Endothelial cell of umbilical vein (primary cell): Measurements from ENCODE around the gene SLC9A2. TPM values are rescaled to one million over a fixed set of nuclear protein-coding genes. Genes with fewer than 3 reads are reported as not detected.

Source experiments
- BruUV-seq: library from RNA; stranded (reverse); fragments of 400-500 nt; replicated peaks from 2 replicates; lab custom pipeline; 2021; lab: Mats Ljungman, UMichigan
- CTCF ChIA-PET: fragments of 300-600, 350-600 bp; sonication (Branson Sonifier 250); formaldehyde crosslinking; loops from one replicate; lab custom pipeline; 2021; ENCODE audit warnings: antibody characterized with exemption, inconsistent platforms; lab: Charles Lee
- POLR2A ChIA-PET: fragments of 300-600, 350-600 bp; sonication (Branson Sonifier 250); formaldehyde crosslinking; loops from one replicate; lab custom pipeline; 2021; ENCODE audit warnings: antibody characterized with exemption, inconsistent platforms; lab: Charles Lee
- DNase-seq: peaks from one replicate; pipeline ENCODE4 v3.0.0-alpha.2; 2011; ENCODE audit warnings: low read depth, low spot score
- FAIRE-seq: peaks from 2 replicates; lab custom pipeline; 2011; peaks lifted over from hg19 to GRCh38; lab: Jason Lieb, UNC
- H2AFZ ChIP-seq: 2 replicates; pipeline ENCODE4 v1.6.0; 2012; ENCODE audit warnings: low read depth, low read length, control low read depth, inconsistent platforms
- H3K27ac ChIP-seq: 2 replicates; pipeline ENCODE4 v1.5.1; 2011; ENCODE audit warnings: low read depth, mild to moderate bottlenecking, control low read depth, low read length, moderate library complexity; ENCODE audit not compliant: insufficient read depth
- H3K27me3 ChIP-seq, 2 experiments: 2 replicates each; pipeline versions ENCODE4 v1.6.0 to v1.6.1; 2011; ENCODE audit warnings: low read length in 2 of 2, mixed read lengths in 1 of 2; ENCODE audit not compliant: control insufficient read depth in 2 of 2, insufficient read depth in 2 of 2
- H3K36me3 ChIP-seq, 2 experiments: 2 replicates in 1 of 2; 3 replicates in 1 of 2; pipeline ENCODE4 v1.5.1; 2011; ENCODE audit warnings: low read length in 2 of 2, mild to moderate bottlenecking in 1 of 2, moderate library complexity in 1 of 2; ENCODE audit not compliant: control insufficient read depth in 2 of 2, insufficient read depth in 2 of 2; ENCODE audit errors: extremely low read depth in 1 of 2
- H3K4me1 ChIP-seq: 3 replicates; pipeline ENCODE4 v1.5.1; 2011; ENCODE audit warnings: mild to moderate bottlenecking, low read length; ENCODE audit not compliant: control insufficient read depth, insufficient read depth; ENCODE audit errors: extremely low read depth
- H3K4me2 ChIP-seq: 2 replicates; pipeline ENCODE4 v1.6.1; 2011; ENCODE audit warnings: low read length, control low read depth, mixed read lengths; ENCODE audit not compliant: insufficient read depth
- H3K4me3 ChIP-seq, 3 experiments: fragments of 200-600 bp in 1 of 3; sonication (generic), shearing (Covaris generic) in 1 of 3; replicated peaks in 1 of 3; 2 replicates each; pipeline ENCODE4 v1.5.1; 2011 to 2016; ENCODE audit warnings: control low read depth in 3 of 3, low read length in 3 of 3, mild to moderate bottlenecking in 2 of 3, inconsistent platforms in 1 of 3, low read depth in 1 of 3, moderate library complexity in 1 of 3; ENCODE audit not compliant: insufficient read depth in 1 of 3
- H3K79me2 ChIP-seq: 2 replicates; pipeline ENCODE4 v1.6.0; 2012; ENCODE audit warnings: low read length, inconsistent platforms; ENCODE audit not compliant: control insufficient read depth, insufficient read depth
- H3K9ac ChIP-seq: replicated peaks from 2 replicates; pipeline ENCODE3; 2011; ENCODE audit warnings: low read length, control low read depth; ENCODE audit not compliant: insufficient read depth; ENCODE audit errors: extremely low read depth
- H3K9me1 ChIP-seq: replicated peaks from 3 replicates; pipeline ENCODE4 v1.6.0; 2011; ENCODE audit warnings: mild to moderate bottlenecking, low read length; ENCODE audit not compliant: control insufficient read depth, insufficient read depth; ENCODE audit errors: extremely low read depth
- H3K9me3 ChIP-seq: replicated peaks from 2 replicates; pipeline ENCODE4 v1.5.1; 2012; ENCODE audit warnings: low read length, inconsistent platforms; ENCODE audit not compliant: control insufficient read depth, insufficient read depth
- H4K20me1 ChIP-seq: replicated peaks from 2 replicates; pipeline ENCODE3; 2011; ENCODE audit warnings: mild to moderate bottlenecking, low read length; ENCODE audit not compliant: control insufficient read depth, insufficient read depth; ENCODE audit errors: extremely low read depth
- EZH2 ChIP-seq: IDR thresholded peaks from 2 replicates; pipeline ENCODE4 v1.6.1; 2012; ENCODE audit warnings: borderline replicate concordance, low read depth, mild to moderate bottlenecking, moderate library complexity, low read length, inconsistent platforms; ENCODE audit not compliant: severe bottlenecking
- GATA2 ChIP-seq: IDR thresholded peaks from 2 replicates; pipeline ENCODE4 v1.7.0; 2011; ENCODE audit warnings: low read depth, mild to moderate bottlenecking, moderate library complexity, mixed read lengths, low read length; ENCODE audit not compliant: insufficient read length, insufficient read depth
- JUN ChIP-seq: IDR thresholded peaks from 2 replicates; pipeline ENCODE4 v1.6.1; 2011; ENCODE audit warnings: borderline replicate concordance, low read depth; ENCODE audit not compliant: insufficient read length, insufficient read depth
- MYC ChIP-seq: IDR thresholded peaks from one replicate; pipeline ENCODE4 v1.6.1; 2011; ENCODE audit warnings: mild to moderate bottlenecking, low read depth, low read length
- POLR2A ChIP-seq: IDR thresholded peaks from 2 replicates; pipeline ENCODE4 v1.6.1; 2012; ENCODE audit warnings: low read depth, mild to moderate bottlenecking, control low read depth, low read length
- POLR2AphosphoS5 ChIP-seq: IDR thresholded peaks from 2 replicates; pipeline ENCODE4 v1.6.1; 2012; ENCODE audit warnings: low read depth, mild to moderate bottlenecking, control low read depth, low read length, moderate library complexity; ENCODE audit not compliant: insufficient read depth
- dilution Hi-C: fragments of 300-500 bp; cut with MboI; formaldehyde crosslinking; loops from one replicate; pipeline ENCODE4 v1.15.0; 2019; ENCODE audit warnings: low sequenced_read_pairs; ENCODE audit not compliant: extremely low pct_ligation_motif_present
- intact Hi-C: fragments of 100-400 bp; cut with micrococcal nuclease; formaldehyde crosslinking; loops from one replicate; pipeline ENCODE4 v1.10.0; 2022
- polyA plus RNA-seq, 4 experiments: library from polyadenylated mRNA; depleted of rRNA in 3 of 4; stranded (reverse) in 3 of 4; unstranded in 1 of 4; fragments of >200 nt; gene quantifications; 2 replicates each; pipeline versions ENCODE4 v1.2.1 to v1.2.3, GENCODE V29; 2011 to 2012; ENCODE audit warnings: missing spikeins in 1 of 4
- total RNA-seq: library from RNA; stranded (reverse); gene quantifications from 2 replicates; pipeline ENCODE4 v1.2.3, GENCODE V29; 2021
- TF ChIP-seq, protein P1 (sequence below), 2 donors: IDR thresholded peaks; 1 replicate in 1 of 2; 2 replicates in 1 of 2; pipeline ENCODE4 v1.5.1; 2011; ENCODE audit warnings: low read length in 2 of 2, mild to moderate bottlenecking in 2 of 2, moderate library complexity in 2 of 2, control low read depth in 1 of 2, inconsistent platforms in 1 of 2, low read depth in 1 of 2; ENCODE audit not compliant: insufficient read depth in 1 of 2; ENCODE audit errors: extremely low read depth in 1 of 2

The SLC9A2 gene
- total and polyA plus RNA-seq, 2 donors (not counting 3 experiments of a cell fraction or from before 2014, with no cell fraction given): 0.03 TPM; not detected in 1

DNA sequence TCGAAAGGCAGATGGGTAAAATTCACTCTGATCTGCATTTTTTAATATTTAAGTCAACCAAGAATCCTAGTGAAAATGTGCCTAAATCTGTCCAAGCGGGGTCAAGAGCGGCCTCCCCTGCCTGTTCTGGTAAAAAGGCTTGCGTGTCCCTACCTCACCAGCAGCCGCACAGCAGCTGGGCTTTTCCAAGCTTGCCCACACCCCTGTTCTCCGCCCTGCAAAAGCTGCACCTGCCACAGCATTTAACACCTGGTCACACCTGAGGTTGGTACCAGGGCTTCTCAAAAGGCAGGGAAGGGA, 116.7 kb downstream of the SLC9A2 start:
- no peaks in the 10 kb centered on the region for H3K27me3 ChIP-seq
- H3K4me2 ChIP-seq: peak overlapping the region; percentile 99
- no peaks in the 10 kb centered on the region for H3K9me1 ChIP-seq
- H3K9me3 ChIP-seq: no peaks in the 10 kb centered on the region
- H4K20me1 ChIP-seq: no peaks in the 10 kb centered on the region
- ChIA-PET CTCF (interaction anchor here (6.8 kb wide), 1 partner anchor 18 kb away, joined by 70 read pairs; no protein-coding TSS in a partner anchor), POLR2A (no interaction called here)
- intact Hi-C loops (no loop called here), dilution Hi-C loops (no loop called here)
- BruUV-seq: no TSS peak
- FAIRE-seq: no peak
- peak overlapping the region; percentile 54 for H3K9ac ChIP-seq
- peak overlapping the region; percentile 100 for H2AFZ ChIP-seq
- no peaks in the 10 kb centered on the region for H3K36me3 ChIP-seq
- peaks cover 11% of the 10 kb centered on the region for H3K4me1 ChIP-seq
- peaks cover 3% of the 10 kb centered on the region for H3K79me2 ChIP-seq
- DNase-seq: no peak
- H3K27ac ChIP-seq: no peak overlapping the region
- H3K4me3 ChIP-seq: peak overlapping the region; percentile 29 to 89 (median 85)
- TF ChIP-seq EZH2: no peak
- TF ChIP-seq POLR2AphosphoS5: no peak
- TF ChIP-seq, protein P1, sequence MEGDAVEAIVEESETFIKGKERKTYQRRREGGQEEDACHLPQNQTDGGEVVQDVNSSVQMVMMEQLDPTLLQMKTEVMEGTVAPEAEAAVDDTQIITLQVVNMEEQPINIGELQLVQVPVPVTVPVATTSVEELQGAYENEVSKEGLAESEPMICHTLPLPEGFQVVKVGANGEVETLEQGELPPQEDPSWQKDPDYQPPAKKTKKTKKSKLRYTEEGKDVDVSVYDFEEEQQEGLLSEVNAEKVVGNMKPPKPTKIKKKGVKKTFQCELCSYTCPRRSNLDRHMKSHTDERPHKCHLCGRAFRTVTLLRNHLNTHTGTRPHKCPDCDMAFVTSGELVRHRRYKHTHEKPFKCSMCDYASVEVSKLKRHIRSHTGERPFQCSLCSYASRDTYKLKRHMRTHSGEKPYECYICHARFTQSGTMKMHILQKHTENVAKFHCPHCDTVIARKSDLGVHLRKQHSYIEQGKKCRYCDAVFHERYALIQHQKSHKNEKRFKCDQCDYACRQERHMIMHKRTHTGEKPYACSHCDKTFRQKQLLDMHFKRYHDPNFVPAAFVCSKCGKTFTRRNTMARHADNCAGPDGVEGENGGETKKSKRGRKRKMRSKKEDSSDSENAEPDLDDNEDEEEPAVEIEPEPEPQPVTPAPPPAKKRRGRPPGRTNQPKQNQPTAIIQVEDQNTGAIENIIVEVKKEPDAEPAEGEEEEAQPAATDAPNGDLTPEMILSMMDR (IDR thresholded peaks at IDR 0.05; ENCODE audit: extremely low read depth in 1 of 2, insufficient read depth in 1 of 2, low read depth in 1 of 2, low read length in 2 of 2): no peak
- TF ChIP-seq JUN: no peak
- no peak for TF ChIP-seq GATA2
- no peak for TF ChIP-seq MYC
- no peak for TF ChIP-seq POLR2A
